ENCODE data around the gene CAMLG.

DNA sequence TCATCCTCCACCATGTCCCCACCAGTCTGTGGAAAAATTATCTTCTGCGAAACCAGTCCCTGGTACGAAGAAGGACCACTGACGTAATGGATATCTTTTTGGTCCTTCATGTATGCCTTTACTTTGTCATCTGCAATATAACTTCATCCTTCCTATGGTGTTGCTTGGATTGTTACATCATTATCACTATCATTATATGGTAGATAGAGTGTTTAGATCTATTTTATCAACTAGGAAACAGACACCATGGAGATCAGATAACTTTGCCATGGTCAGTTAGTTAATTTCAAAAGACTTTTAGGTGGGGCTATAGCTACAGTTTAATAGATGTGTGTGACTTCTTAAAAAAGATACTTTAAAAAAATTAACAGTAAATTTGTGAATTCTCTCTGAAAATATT, 23.8 kb upstream of the CAMLG start:
- TF ChIP-seq, protein P1, sequence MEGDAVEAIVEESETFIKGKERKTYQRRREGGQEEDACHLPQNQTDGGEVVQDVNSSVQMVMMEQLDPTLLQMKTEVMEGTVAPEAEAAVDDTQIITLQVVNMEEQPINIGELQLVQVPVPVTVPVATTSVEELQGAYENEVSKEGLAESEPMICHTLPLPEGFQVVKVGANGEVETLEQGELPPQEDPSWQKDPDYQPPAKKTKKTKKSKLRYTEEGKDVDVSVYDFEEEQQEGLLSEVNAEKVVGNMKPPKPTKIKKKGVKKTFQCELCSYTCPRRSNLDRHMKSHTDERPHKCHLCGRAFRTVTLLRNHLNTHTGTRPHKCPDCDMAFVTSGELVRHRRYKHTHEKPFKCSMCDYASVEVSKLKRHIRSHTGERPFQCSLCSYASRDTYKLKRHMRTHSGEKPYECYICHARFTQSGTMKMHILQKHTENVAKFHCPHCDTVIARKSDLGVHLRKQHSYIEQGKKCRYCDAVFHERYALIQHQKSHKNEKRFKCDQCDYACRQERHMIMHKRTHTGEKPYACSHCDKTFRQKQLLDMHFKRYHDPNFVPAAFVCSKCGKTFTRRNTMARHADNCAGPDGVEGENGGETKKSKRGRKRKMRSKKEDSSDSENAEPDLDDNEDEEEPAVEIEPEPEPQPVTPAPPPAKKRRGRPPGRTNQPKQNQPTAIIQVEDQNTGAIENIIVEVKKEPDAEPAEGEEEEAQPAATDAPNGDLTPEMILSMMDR (IDR thresholded peaks at IDR 0.05): no peak
- TF ChIP-seq POLR2AphosphoS5 (IDR thresholded peaks at IDR 0.05; ENCODE audit: low read depth, low read length): no peak
